Measurements from ENCODE around the gene PNPT1. TPM values are rescaled to one million over a fixed set of nuclear protein-coding genes. Genes with fewer than 3 reads are reported as not detected.
"Not testable (repeated sequence)": the region's sequence is repeated elsewhere in the genome, so short reads cannot be mapped to it uniquely, and the experiment has no call there.

The PNPT1 gene
- total and polyA plus RNA-seq, 2 of the 13 experiments (the other 11 are each of a cell fraction or from before 2014, with no cell fraction given): 23.4 to 61.0 TPM

GRCh38 chr2:55598056-55598795, 95.4 kb downstream of the PNPT1 start (continued):
- TF ChIP-seq ZBTB43 (CRISPR knock-in tag; conservative IDR thresholded peaks at IDR 0.05): no peak
- no peak for TF ChIP-seq ZNF263 (CRISPR knock-in tag; IDR thresholded peaks at IDR 0.05)
- no peak for TF ChIP-seq HOXA7 (CRISPR knock-in tag; IDR thresholded peaks at IDR 0.05)
- no peak for TF ChIP-seq EED (CRISPR knock-in tag; IDR thresholded peaks at IDR 0.05)
- TF ChIP-seq ZSCAN29 (CRISPR knock-in tag; conservative IDR thresholded peaks at IDR 0.05): no peak
- TF ChIP-seq CCAR2 (optimal IDR thresholded peaks at IDR 0.05; ENCODE audit: low read depth, low read length): no peak
- TF ChIP-seq ZBTB1 (CRISPR knock-in tag; IDR thresholded peaks at IDR 0.05; ENCODE audit: borderline replicate concordance): no peak
- no peak for TF ChIP-seq ZMAT5 (CRISPR knock-in tag; IDR thresholded peaks at IDR 0.05; ENCODE audit: borderline replicate concordance, low read depth)
- TF ChIP-seq TIGD3 (CRISPR knock-in tag; IDR thresholded peaks at IDR 0.05; ENCODE audit: borderline replicate concordance): no peak

- intact Hi-C loops (cut with micrococcal nuclease; ENCODE audit: unreplicated experiment); H2AFZ ChIP-seq (ENCODE audit: low read length); H3K27ac ChIP-seq (ENCODE audit: extremely low read length, insufficient read depth, low read length); H3K4me3 ChIP-seq (replicated peaks in 1 of 3; ENCODE audit: insufficient read depth in 1 of 3, low read depth in 2 of 3, low read length in 3 of 3); H3K4me1 ChIP-seq (ENCODE audit: insufficient read depth, low read length); CTCF ChIA-PET (ENCODE audit: low intra/inter-chr PET ratio, low total read pairs); H3K9ac ChIP-seq (ENCODE audit: insufficient read depth, low read depth, low read length); ATAC-seq; FAIRE-seq; in situ Hi-C loops (cut with HindIII; ENCODE audit: extremely low pct_ligation_motif_present, low pct_unique_long_range_greater_than_20kb); H3K4me2 ChIP-seq (ENCODE audit: low read depth, low read length); H3K9me3 ChIP-seq (ENCODE audit: low read length); DNase-seq (ENCODE audit: low spot score); H4K20me1 ChIP-seq (ENCODE audit: insufficient read depth, low read length); POLR2A ChIA-PET; BruUV-seq (replicated peaks); H3K27me3 ChIP-seq (ENCODE audit: control insufficient read depth in 1 of 2, insufficient read depth in 2 of 2, low read length in 2 of 2): not testable (repeated sequence)
- TF ChIP-seq MAFK (conservative IDR thresholded peaks at IDR 0.05 in 1 of 2, IDR thresholded peaks at IDR 0.05 in 1 of 2; ENCODE audit: low read length in 2 of 2): peak in 1 of 2 experiments; percentile 57; a peak in 3 of 4 replicates
- Histone ChIP-seq H3K36me3 (replicated peaks in 1 of 2; ENCODE audit: control insufficient read depth in 1 of 2, insufficient read depth in 2 of 2, low read length in 2 of 2) (peaks cover 6 to 49% of the 10 kb centered on the region in 2 experiments), H3K79me2 (ENCODE audit: insufficient read depth, low read length) (peaks cover 13% of the 10 kb centered on the region)
- 98% methylated on average over 6 of the region's 6 CpGs for WGBS (ENCODE audit: low lambda C conversion rate)
Measured at GRCh38 chr2:55596795-55597194, 96.8 kb downstream of the PNPT1 start.
